DOHH2 (cell line): Measurements from ENCODE around the gene EPB41L2.

Experiments used
- H3F3A ChIP-seq: fragments of 200-600 bp; sonication (generic), shearing (Covaris generic); 2 replicates; pipeline ENCODE4 v1.6.0; 2016; ENCODE audit warnings: antibody characterized with exemption, mild to moderate bottlenecking; ENCODE audit not compliant: control insufficient read depth, insufficient read depth
- H3K27ac ChIP-seq: fragments of 200-600 bp; sonication (generic); 2 replicates; pipeline ENCODE4 v1.5.1; 2014; ENCODE audit warnings: low read depth, mild to moderate bottlenecking, low read length, moderate library complexity
- H3K27me3 ChIP-seq: fragments of 200-600 bp; sonication (generic); 2 replicates; pipeline ENCODE4 v1.6.1; 2014; ENCODE audit warnings: mild to moderate bottlenecking, low read length, mixed read lengths; ENCODE audit not compliant: control insufficient read depth
- H3K36me3 ChIP-seq: fragments of 200-600 bp; sonication (generic); 2 replicates; pipeline ENCODE4 v1.6.1; 2014; ENCODE audit warnings: mild to moderate bottlenecking, low read length, moderate library complexity, mixed read lengths; ENCODE audit not compliant: control insufficient read depth
- H3K4me1 ChIP-seq: fragments of 200-600 bp; sonication (generic); 2 replicates; pipeline ENCODE4 v1.6.1; 2014; ENCODE audit warnings: mild to moderate bottlenecking, low read length, mixed read lengths; ENCODE audit not compliant: control insufficient read depth
- H3K4me2 ChIP-seq: fragments of 200-600 bp; sonication (generic); 2 replicates; pipeline ENCODE4 v1.6.0; 2014; ENCODE audit warnings: mild to moderate bottlenecking, low read length, moderate library complexity
- H3K4me3 ChIP-seq: fragments of 200-600 bp; sonication (generic); 2 replicates; pipeline ENCODE4 v1.5.1; 2014; ENCODE audit warnings: mild to moderate bottlenecking, low read length, mixed read lengths
- H3K79me2 ChIP-seq: fragments of 200-600 bp; sonication (generic); 2 replicates; pipeline ENCODE4 v1.6.1; 2014; ENCODE audit warnings: mild to moderate bottlenecking, low read length, mixed read lengths; ENCODE audit not compliant: control insufficient read depth
- H3K9me2 ChIP-seq: fragments of 200-600 bp; sonication (generic); replicated peaks from 2 replicates; pipeline ENCODE4 v1.6.1; 2014; ENCODE audit warnings: mild to moderate bottlenecking, low read length, mixed read lengths; ENCODE audit not compliant: control insufficient read depth
- H3K9me3 ChIP-seq: fragments of 200-600 bp; sonication (generic); 2 replicates; pipeline ENCODE4 v1.6.1; 2014; ENCODE audit warnings: antibody characterized with exemption, low read length, mixed read lengths; ENCODE audit not compliant: control insufficient read depth, insufficient read depth
- H4K20me1 ChIP-seq: fragments of 200-600 bp; sonication (generic); 2 replicates; pipeline ENCODE4 v1.6.0; 2014; ENCODE audit warnings: low read depth, mild to moderate bottlenecking, antibody characterized with exemption, low read length, moderate library complexity; ENCODE audit not compliant: control insufficient read depth, insufficient read depth
- EZH2phosphoT487 ChIP-seq: fragments of 200-600 bp; sonication (generic); IDR thresholded peaks from 2 replicates; pipeline ENCODE4 v1.6.1; 2017; ENCODE audit warnings: borderline replicate concordance, mild to moderate bottlenecking, antibody characterized with exemption, low read length, moderate library complexity, mixed read lengths
- TF ChIP-seq, protein P1 (sequence below): fragments of 200-600 bp; sonication (generic); IDR thresholded peaks from one replicate; pipeline ENCODE4 v1.5.1; 2014; ENCODE audit warnings: antibody characterized with exemption, mild to moderate bottlenecking, low read depth, low read length; ENCODE audit not compliant: poor library complexity, severe bottlenecking

Gene EPB41L2

DNA sequence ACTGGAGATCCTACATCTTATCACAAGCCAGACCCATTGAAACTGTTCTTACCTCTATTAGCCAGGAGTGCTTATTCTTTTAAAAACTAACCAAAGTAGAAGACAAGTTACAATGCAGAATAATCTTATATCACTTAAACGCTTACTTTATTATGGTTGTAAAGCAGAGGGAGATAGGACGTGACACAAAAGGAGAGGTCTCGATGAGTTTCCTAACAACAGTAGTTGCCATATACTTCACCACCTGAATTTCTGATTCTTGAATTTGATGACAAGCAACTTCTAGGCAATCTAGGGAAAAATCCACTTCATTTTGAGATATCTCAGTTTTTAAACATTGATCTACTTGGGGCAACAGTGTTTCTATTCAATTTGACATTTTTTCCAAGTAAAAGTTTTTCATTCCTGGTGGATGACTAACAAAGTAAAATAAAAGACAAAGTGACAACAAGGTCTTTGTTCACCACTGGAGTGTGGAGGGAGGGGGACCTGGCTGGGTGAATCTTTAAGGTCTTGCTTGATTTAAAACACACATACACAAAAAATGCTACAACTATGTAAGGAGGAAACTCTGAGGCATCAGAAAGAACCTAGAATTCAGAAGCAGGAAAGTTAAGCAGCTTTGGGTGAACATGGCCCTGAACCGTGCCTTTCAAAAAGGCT lies 125.0 kb downstream of the EPB41L2 start:
- Histone ChIP-seq H3F3A (no peaks in the 10 kb centered on the region), H3K79me2 (peaks cover 3% of the 10 kb centered on the region; the same call in 1 of the 2 replicates), H3K27me3 (no peaks in the 10 kb centered on the region), H3K4me2 (no peak overlapping the region), H3K4me1 (no peaks in the 10 kb centered on the region), H3K27ac (no peak overlapping the region), H3K9me2 (no peaks in the 10 kb centered on the region), H4K20me1 (no peaks in the 10 kb centered on the region), H3K36me3 (no peaks in the 10 kb centered on the region), H3K9me3 (no peaks in the 10 kb centered on the region), H3K4me3 (no peak overlapping the region)
- no peak for TF ChIP-seq EZH2phosphoT487
- TF ChIP-seq, protein P1, sequence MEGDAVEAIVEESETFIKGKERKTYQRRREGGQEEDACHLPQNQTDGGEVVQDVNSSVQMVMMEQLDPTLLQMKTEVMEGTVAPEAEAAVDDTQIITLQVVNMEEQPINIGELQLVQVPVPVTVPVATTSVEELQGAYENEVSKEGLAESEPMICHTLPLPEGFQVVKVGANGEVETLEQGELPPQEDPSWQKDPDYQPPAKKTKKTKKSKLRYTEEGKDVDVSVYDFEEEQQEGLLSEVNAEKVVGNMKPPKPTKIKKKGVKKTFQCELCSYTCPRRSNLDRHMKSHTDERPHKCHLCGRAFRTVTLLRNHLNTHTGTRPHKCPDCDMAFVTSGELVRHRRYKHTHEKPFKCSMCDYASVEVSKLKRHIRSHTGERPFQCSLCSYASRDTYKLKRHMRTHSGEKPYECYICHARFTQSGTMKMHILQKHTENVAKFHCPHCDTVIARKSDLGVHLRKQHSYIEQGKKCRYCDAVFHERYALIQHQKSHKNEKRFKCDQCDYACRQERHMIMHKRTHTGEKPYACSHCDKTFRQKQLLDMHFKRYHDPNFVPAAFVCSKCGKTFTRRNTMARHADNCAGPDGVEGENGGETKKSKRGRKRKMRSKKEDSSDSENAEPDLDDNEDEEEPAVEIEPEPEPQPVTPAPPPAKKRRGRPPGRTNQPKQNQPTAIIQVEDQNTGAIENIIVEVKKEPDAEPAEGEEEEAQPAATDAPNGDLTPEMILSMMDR: no peak

DNA sequence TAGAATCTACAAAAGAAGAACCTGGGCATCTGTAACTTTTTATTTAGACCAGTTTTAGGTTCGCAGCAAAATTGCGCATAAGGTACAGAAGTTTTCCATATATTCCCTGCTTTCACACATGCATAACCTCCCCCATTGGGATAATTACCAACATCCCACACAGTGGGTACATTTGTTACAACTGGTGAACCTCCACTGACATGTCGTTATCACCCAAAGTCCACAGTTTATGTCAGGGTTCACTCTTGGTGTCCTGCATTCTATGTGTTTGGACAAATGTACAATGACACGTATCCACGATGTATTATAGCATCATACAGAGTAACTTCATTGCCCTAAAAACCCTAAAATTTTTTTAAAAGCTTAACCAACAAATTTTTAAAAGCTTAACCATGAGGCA lies 126.1 kb downstream of the EPB41L2 start:
- no peaks in the 10 kb centered on the region for H3K36me3 ChIP-seq
- peaks cover 8% of the 10 kb centered on the region for H3K79me2 ChIP-seq
- TF ChIP-seq EZH2phosphoT487: no peak
- TF ChIP-seq, protein P1: no peak
- H3K27me3 ChIP-seq: no peaks in the 10 kb centered on the region
- H3F3A ChIP-seq: no peaks in the 10 kb centered on the region
- H3K27ac ChIP-seq: no peak overlapping the region
- no peaks in the 10 kb centered on the region for H3K4me1 ChIP-seq
- no peak overlapping the region for H3K4me3 ChIP-seq
- H3K9me3 ChIP-seq: no peaks in the 10 kb centered on the region
- no peaks in the 10 kb centered on the region for H3K9me2 ChIP-seq
- no peaks in the 10 kb centered on the region for H4K20me1 ChIP-seq
- H3K4me2 ChIP-seq: no peak overlapping the region

DNA sequence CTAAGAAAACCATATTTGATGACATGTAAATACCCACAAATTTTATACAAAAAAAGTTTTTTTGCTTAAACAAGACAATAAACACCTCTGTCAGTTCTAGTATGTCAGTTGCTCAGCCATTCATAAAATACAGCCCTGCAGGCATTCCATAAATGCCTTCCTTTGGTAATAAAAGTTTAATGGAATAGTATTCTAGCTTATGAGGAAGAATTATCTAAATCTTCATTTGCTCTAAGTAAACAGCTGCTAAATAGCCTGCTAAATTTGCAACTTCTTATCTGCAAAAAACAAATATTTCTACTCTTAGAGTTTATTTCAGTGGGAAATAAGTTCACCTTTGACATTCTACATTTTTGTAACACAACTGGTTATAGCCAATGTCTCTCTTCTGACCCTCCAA lies 127.1 kb downstream of the EPB41L2 start:
- no peaks in the 10 kb centered on the region for H3K9me3 ChIP-seq
- no peaks in the 10 kb centered on the region for H3K4me1 ChIP-seq
- no peak overlapping the region for H3K4me2 ChIP-seq
- TF ChIP-seq, protein P1: no peak
- TF ChIP-seq EZH2phosphoT487: no peak
- H4K20me1 ChIP-seq: no peaks in the 10 kb centered on the region
- H3K27ac ChIP-seq: no peak overlapping the region
- H3F3A ChIP-seq: no peaks in the 10 kb centered on the region
- H3K9me2 ChIP-seq: no peaks in the 10 kb centered on the region
- H3K79me2 ChIP-seq: peaks cover 8% of the 10 kb centered on the region
- H3K4me3 ChIP-seq: no peak overlapping the region
- no peaks in the 10 kb centered on the region for H3K36me3 ChIP-seq
- H3K27me3 ChIP-seq: no peaks in the 10 kb centered on the region
